GM13977 (cell line): Measurements from ENCODE around the gene OR14A2.
"Not testable (repeated sequence)": the region's sequence is repeated elsewhere in the genome, so short reads cannot be mapped to it uniquely, and the experiment has no call there.

ENCODE experiments used
- DNase-seq: peaks from one replicate; pipeline ENCODE4 v3.0.0; 2012; ENCODE audit warnings: low spot score
- in situ Hi-C: fragments of 300-500 bp; cut with MboI; formaldehyde crosslinking; loops from one replicate; pipeline ENCODE4 v1.12.0; 2022; ENCODE audit warnings: low sequenced_read_pairs, low pct_unique_long_range_greater_than_20kb, mixed read lengths, inconsistent platforms; ENCODE audit not compliant: unreplicated experiment
- TF ChIP-seq, protein P1 (sequence below): IDR thresholded peaks from 2 replicates; pipeline ENCODE4 v1.5.1; 2012; ENCODE audit warnings: mild to moderate bottlenecking, control low read depth; ENCODE audit not compliant: insufficient read depth; ENCODE audit errors: extremely low read depth, missing control alignments

OR14A2 gene

DNA sequence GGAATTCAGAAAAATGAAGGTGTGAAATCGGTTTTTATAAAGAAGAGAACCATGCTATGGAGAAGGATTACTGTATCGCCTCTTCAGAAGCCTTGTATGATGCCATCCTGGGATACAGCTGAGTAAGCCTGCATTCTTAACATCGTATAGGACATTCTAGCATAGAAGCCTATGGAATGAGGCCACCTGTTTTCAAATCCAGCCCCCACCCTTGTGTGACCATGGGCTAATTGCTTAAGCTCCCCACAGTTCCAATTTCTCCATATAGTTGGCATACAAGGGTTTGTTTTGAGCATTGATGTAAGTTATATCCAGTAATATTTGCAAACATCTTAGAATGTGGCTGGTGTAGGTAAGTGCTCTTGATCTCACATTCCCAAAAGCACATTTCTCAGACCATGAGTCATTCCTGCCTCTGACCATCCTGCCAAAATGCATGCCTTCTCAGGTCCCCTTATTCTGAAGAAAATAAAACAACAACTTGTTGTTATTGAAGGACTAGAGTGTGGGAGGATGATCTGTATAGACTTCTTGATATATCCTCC lies 1.5 kb downstream of the OR14A2 start:
- DNase-seq: no peak
- in situ Hi-C loops: no loop called here
- TF ChIP-seq, protein P1, sequence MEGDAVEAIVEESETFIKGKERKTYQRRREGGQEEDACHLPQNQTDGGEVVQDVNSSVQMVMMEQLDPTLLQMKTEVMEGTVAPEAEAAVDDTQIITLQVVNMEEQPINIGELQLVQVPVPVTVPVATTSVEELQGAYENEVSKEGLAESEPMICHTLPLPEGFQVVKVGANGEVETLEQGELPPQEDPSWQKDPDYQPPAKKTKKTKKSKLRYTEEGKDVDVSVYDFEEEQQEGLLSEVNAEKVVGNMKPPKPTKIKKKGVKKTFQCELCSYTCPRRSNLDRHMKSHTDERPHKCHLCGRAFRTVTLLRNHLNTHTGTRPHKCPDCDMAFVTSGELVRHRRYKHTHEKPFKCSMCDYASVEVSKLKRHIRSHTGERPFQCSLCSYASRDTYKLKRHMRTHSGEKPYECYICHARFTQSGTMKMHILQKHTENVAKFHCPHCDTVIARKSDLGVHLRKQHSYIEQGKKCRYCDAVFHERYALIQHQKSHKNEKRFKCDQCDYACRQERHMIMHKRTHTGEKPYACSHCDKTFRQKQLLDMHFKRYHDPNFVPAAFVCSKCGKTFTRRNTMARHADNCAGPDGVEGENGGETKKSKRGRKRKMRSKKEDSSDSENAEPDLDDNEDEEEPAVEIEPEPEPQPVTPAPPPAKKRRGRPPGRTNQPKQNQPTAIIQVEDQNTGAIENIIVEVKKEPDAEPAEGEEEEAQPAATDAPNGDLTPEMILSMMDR: no peak

DNA sequence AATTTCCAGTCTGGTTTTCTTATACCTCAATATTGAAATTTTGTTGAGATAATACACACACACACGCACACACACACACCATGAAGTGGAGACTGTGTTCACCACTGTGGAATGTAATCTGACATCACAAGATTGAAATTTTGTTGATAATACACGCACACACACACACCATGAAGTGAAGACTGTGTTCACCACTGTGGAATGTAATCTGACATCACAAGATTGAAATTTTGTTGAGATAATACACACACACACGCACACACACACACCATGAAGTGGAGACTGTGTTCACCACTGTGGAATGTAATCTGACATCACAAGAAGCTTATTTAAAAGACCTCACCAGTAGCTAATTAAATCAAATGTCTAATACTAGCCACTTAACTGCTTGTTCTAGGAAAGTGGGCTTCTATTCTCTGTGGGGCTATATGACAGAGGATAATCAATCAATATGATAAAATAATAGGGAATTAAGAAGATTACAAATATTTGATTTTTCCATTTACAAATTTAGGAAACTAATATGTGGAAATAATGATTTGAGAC lies 5.7 kb downstream of the OR14A2 start:
- in situ Hi-C loops, DNase-seq: not testable (repeated sequence)

DNA sequence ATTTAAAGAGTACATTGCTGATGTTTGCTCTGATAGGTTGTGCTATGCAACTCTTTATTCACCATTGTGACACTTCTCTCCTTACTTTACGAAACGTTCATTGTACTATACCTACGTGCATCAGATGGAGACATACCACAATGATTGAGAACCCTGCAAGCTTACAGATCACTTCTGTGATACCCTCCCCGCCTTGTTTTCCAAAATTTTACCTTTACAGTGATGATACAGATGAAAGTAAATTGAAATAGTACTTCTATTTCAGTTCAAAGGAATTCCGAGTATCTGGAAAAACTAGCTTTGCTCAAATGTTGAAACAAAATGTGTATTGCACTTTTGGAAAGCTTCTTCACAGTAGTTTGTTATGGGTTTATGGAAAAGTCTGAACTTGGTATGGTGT lies 6.2 kb downstream of the OR14A2 start:
- in situ Hi-C loops: no loop called here
- no peak for DNase-seq
- TF ChIP-seq, protein P1: no peak

DNA sequence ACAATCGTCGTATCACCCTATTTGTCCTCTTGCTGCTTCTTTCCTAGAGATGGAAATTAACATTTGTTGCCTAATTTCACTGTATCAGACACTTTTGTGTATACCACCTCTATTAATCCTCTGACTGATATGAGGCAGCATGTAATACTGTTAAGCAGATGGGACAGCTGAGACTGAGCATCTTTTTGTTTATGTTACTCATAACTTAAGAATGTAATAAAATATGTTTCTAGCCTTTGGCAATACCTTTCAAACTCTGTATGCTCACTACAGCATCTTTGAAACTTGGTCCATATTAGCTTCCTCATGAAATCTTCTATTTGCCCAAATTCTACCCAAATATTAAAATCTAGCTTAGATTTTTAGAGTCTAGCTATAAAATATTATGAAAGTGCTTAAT lies 7.2 kb downstream of the OR14A2 start:
- in situ Hi-C loops: no loop called here
- TF ChIP-seq, protein P1: no peak
- DNase-seq: no peak

DNA sequence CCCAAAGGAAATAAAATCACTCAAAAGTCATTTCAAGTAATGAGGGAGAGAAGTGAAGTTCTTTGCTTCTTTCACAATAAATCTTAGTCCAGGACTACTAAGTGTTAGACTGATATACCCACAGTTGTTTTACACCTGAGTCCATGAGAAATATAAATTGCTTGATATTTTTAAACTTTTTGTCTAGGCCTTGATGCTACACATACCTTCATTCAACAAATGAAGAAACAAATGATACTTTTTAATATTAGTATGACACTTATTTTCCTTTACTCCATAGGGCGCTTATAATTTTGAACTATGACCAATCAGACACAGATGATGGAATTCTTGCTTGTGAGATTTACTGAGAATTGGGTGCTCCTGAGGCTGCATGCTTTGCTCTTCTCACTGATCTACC lies 9.6 kb downstream of the OR14A2 start, which contains the start of gene OR14K1:
Gene OR14K1, plus strand, starts transcription at position 301 of the 400 bp plus-strand sequence. Its CDS starts 0 bp downstream, at position 301.
- no peak for DNase-seq
- in situ Hi-C loops: no loop called here
- TF ChIP-seq, protein P1: no peak

DNA sequence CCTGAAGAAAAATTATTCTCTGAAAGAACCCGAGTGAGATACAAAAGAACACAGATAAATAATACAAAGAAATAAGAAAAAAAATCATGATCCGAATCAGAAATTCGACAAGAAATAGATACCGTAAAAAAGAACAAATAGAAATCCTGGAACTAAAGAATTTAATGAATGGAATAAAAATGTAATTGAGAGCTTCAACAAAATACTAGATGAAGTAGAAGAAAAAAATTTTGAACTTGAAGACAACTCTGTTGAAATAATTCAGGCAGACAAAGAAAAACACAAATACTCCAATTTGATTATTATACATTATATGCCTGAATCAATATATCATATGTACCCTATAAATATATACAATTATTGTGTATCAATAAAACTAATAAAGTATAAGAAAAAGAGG lies 26.7 kb downstream of the OR14A2 start:
- no peak for DNase-seq
- in situ Hi-C loops: no loop called here
- TF ChIP-seq, protein P1: no peak

DNA sequence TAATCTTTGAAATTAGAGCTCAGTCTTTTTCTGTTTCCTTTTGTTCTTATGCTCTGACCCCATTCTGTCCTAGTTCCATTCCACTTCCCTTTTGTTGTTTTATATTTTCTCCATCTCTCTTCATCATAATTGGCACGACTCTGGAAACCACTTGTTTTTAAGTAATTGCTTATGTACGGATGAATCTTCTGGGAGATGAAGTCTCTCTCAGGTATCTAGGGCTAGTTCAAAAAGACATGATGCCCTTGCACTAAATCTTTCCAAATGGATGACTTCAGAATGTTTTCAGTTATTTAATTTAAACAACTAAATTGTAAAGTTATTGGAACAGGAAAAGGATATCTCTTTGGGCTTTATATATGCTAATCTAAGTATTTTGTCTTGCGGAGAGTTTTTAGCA lies 31.4 kb downstream of the OR14A2 start, which contains the start of gene OR6F1:
Gene OR6F1, minus strand, starts transcription at position 101 of the 400 bp plus-strand sequence. CDS start 3,891 bp downstream, outside the sequence.
- DNase-seq: no peak
- in situ Hi-C loops: no loop called here
- TF ChIP-seq, protein P1: no peak
